Stimulated activated CD8-positive, alpha-beta memory T cell treated with anti-CD3 and anti-CD28 coated beads, Interleukin-4, amount 100 ng/mL, for 1 hour (primary cell): ENCODE results near the gene RAB33A.
"Not testable (repeated sequence)": the region's sequence is repeated elsewhere in the genome, so short reads cannot be mapped to it uniquely, and the experiment has no call there.

ENCODE experiments used
- DNase-seq, 2 donors: peaks; one replicate each; pipeline ENCODE4 v3.0.0-alpha.2; 2020; ENCODE audit warnings: low read depth in 2 of 2, low spot score in 1 of 2

The RAB33A gene

DNA sequence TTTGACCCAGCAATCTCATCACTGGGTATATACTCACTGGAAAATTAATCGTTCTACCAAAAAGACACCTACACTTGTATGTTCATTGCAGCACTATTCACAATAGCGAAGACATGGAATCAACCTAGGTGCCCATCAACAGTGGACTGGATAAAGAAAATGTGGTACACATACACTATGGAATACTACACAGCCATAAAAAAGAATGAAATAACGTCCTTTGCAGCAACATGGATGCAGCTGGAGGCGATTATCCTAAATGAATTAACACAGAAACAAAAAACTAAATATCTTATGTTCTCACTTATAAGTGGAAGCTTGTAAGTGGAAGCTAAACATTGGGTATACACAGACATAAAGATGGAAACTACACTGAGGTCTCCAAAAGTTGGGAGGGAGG lies 59.4 kb downstream of the RAB33A start:
- not testable (repeated sequence) for DNase-seq
